Fibroblast of the aortic adventitia (primary cell): ENCODE measurements around the gene MCRIP1. TPM values are rescaled to one million over a fixed set of nuclear protein-coding genes. Genes with fewer than 3 reads are reported as not detected.

Experiments
- DNase-seq: peaks from one replicate; pipeline ENCODE4 v3.0.0-alpha.2; 2010; ENCODE audit warnings: low read depth
- H3K4me3 ChIP-seq: 2 replicates; pipeline ENCODE4 v1.5.1; 2011; ENCODE audit warnings: low read depth, mild to moderate bottlenecking, control low read depth, low read length, moderate library complexity
- CTCF ChIP-seq: IDR thresholded peaks from 2 replicates; pipeline ENCODE4 v1.5.1; 2011; ENCODE audit warnings: mild to moderate bottlenecking, low read length, control low read depth, inconsistent platforms; ENCODE audit not compliant: insufficient read depth
- total RNA-seq: library from RNA; depleted of rRNA; stranded (reverse); fragments of >200 nt; gene quantifications from 2 replicates; pipeline ENCODE4 v1.2.3, GENCODE V29; 2012; ENCODE audit warnings: low replicate concordance

Gene MCRIP1
- total RNA-seq, 1 donor, result 130 TPM

DNA sequence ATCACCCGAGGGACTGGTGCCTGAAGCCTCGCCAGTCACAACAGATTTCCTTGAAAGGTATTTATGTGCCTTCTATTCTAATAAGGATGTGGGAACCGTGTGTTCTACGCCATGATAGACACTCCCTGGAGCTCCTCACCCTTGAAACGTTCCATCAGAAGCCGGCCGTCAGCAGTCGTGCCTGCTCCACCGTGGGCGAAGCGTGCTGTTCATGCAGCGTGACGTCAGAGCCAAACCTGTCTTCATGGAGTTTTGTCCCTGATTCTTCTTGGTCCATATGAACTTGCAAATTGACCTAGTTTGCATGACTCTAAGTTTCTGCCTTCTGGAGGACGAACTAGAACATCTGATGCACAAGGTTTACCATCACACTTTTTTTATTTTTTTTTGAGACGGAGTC, 6.2 kb upstream of the MCRIP1 start:
- no peak overlapping the region for H3K4me3 ChIP-seq
- TF ChIP-seq CTCF, result no peak
- no peak for DNase-seq

DNA sequence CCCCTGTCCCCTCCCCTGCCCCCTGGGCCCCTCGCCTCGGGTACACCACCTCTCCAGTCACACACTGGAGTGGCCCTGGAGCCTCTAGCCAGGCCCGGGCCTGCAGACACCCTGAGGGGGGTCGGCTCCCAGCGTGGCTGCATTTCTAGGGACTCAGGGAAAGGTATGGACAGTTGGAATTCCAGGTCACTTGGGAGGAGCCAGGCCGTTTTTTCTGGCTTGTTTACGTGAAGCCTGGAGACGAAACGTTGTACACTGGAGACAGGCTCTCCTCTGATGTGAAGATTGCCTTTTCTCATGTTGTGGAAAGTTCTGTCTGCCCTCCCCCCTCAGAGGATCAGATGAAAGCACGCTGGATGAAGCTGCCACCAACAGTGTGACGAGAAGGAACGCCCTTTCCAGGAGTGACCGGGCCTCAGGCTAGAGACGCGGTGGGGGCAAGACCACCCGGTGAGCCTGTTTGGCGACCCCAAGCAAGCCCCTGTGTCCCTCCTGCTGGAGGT, 5.7 kb upstream of the MCRIP1 start:
- no peak overlapping the region for H3K4me3 ChIP-seq
- TF ChIP-seq CTCF, result no peak
- DNase-seq, result no peak

- no peak overlapping the region for H3K4me3 ChIP-seq
- no peak for TF ChIP-seq CTCF
- no peak for DNase-seq
Measured at GRCh38 chr17:81837641-81838040, 4.5 kb upstream of the MCRIP1 start.

DNA sequence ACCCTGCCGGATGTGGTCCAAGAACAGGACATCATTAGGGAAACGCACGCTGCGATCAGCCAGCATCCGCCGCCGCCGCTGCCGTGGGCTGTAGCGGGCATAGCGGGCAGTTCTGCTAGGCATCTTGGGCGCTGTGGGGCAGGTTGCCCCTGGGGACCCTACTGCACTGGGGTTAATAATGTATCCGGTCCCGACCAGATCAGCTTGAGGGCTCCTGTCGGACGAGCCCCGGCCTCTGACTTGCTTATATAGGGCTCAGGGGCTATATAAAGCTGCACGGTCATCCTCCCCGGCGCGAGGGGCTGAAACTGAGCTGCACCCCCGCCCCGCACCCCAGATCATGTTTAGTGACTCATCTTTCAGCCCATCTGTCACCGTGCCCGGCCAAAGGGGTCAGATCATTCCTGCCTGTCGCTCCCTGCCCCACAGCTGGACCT, 1.8 kb upstream of the MCRIP1 start, which contains the start of gene PPP1R27:
TSS of gene PPP1R27 (minus strand) at position 220 of the 437 bp plus-strand sequence. CDS start at position 123, 97 bp downstream.
- no peak for DNase-seq
- no peak for TF ChIP-seq CTCF

DNA sequence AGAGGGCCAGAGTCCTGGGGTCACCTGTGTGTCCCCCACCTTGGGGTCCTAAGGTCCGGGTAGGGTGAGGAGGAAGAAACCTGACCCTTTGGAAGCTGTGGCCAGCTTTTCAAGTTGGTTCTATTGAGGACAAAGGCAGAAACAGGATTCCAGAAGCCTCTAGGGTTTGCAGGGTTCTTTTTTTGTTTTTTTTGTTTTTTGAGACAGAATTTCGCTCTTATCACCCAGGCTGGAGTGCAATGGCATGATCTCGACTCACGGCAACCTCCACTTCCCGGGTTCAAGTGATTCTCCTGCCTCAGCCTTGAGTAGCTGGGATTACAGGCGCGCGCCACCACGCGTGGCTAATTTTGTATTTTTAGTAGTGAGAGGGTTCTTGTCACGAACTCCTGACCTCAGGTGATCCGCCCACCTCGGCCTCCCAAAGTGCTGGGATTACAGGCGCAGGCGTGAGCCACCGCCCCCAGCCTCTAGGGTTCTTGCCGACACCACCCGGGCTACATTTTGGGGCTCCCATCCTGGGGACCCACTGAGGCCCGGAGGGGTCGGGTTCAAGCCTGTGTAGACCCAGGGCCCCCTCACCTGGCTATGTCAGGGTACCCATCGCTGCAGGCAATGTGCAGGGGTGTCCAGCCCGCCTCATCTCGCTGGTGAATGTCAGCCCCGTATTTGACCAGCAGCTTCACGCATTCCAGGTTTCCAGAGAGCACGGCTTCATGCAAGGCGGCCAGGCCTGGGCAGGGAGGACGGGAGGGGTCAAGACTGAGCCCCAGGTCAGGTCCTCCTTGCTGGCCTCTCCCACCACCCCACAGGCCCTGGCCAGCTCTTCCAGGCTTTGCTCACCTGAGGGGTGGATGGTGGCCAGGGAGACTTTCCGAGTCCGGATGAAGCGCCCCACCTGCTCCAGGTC, 1.1 kb upstream of the MCRIP1 start:
- DNase-seq, result no peak
- peak overlapping the region; percentile 80 for H3K4me3 ChIP-seq

More for the DNA sequence above, 1.8 kb upstream of the MCRIP1 start, which contains the start of gene PPP1R27:
- peak within 1 kb of the TSS; percentile 80 for H3K4me3 ChIP-seq

GRCh38 chr17:81832608-81833159, 407 bp downstream of the MCRIP1 start:
- peak; percentile 22 for DNase-seq
- no peak for TF ChIP-seq CTCF
- peak overlapping the region; percentile 79 for H3K4me3 ChIP-seq

More for the DNA sequence above, 1.1 kb upstream of the MCRIP1 start:
- no peak for TF ChIP-seq CTCF
